ENCODE measurements around the gene SH3RF1.

The SH3RF1 gene

DNA sequence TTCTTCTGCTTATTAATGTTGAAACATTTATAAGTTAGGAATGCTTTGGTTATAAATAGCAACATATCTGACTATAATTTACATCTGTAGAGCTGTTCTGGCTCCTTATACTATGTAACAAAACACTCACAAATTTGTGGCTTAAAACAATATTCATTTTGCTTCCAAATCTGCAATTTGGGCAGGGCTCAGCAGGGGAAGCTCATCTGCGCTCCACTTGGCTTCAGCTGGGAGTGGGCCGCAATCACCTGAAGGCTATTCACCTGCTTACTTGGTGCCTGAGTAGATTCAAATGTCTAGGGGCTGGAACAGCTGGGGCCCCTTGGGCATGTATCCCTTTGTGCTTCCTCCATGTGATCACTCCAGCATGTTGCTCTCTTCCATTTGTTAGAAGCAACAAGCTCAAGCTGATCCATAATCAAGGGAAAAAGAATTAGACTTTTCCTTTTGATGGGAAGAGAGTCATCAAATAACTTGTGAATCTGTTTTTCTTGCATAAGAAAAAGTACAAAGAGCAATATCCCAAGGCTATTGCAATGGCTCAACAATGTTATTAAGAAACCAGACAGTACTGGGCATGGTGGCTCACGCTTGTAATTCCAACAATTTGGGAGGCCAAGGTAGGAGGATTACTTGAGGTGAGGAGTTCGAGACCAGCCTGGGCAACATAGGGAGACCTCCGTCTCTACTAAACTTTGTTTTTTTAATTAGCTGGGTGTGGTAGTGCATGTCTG is 225.9 kb downstream of the SH3RF1 start:
- DNase-seq (ENCODE audit: low read depth in 3 of 3) = no peak
